Activated T-cell treated with anti-CD3 and anti-CD28 coated beads for 24 hours (primary cell): Measurements from ENCODE around the gene INHBB.

Experiments
- DNase-seq: peaks from one replicate; pipeline ENCODE4 v3.0.0-alpha.2; 2020; ENCODE audit warnings: low read depth

INHBB gene

GRCh38 chr2:120343100-120343432, 2.9 kb upstream of the INHBB start:
- DNase-seq: no peak

- DNase-seq: peak; percentile 35
These were observed 2.4 kb upstream of the INHBB start for GRCh38 chr2:120343433-120344105.

DNA sequence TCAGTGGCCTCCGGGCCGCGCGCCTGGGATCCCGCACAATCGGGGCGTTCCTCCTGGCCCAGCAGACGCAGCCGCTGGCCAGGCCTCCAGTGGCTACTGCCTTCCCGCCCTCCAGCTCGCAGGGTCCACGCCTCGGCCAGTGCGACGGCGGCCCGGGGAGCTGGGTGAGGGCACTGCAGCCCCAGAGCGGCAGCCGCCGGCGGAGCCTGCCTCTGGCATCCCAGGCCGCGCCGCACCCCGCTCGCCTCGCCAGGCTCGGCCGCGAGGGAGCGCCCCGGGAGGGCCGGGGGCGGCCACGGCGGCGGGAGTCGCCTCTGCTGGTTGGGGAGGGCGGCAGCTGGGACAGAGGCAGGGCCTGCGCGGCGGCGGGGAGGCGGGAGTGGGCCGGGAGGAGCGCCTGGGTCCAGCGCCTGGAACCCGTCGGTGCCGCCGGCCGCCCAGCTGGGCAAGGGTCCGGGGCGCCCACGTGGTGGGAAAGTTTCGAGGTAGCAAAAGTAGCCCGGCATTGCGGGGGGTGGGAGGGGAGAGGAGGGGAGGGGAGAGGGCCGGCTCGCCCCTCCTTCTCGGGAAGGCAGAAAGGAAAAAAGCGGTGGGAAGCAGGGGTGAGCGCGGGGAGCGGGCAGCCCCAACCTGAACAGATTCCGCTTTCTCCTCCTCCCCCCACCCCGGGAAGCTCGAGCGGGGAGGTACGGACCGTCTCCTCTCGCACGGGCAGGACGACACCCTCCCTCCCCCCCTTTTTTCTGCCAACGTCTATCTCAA, 1.5 kb upstream of the INHBB start:
- no peak for DNase-seq

GRCh38 chr2:120344976-120345581, 857 bp upstream of the INHBB start:
- DNase-seq: no peak

GRCh38 chr2:120345608-120346007, 328 bp upstream of the INHBB start:
- DNase-seq: no peak

DNA sequence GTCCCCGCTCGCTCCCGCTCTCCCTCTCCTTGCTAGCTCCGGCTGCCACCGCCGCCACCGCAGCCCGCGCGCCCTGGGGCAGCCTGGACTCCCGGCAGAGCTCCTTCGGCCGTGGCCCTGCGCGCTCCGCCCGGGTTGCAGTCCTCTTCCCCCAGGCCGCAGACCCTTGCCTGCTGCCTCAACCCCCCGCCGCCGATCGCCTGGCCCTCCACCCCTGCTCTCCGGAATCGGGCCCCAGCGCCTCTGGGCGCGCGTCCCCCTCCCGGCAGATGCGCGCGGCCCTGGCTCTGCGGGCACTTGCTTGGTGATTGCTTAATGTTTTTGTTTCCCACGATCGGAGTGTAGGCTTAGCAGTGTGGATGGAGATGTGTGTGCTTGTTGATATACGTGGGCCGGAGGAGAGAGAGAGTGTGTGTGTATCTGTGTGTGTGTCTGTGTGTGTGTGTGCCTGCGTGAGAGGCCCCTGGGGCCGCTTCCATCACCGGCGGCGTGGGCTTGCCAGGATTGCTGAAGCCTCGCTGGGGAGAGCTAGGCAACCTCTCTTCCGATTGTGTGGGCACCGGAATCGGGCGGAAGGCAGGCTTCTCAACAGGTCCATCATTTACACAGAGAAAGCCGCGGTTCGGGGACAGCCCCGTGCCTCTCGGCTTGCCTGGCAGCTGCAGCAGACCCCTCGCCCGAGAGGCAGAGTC, 877 bp downstream of the INHBB start:
- no peak for DNase-seq

DNA sequence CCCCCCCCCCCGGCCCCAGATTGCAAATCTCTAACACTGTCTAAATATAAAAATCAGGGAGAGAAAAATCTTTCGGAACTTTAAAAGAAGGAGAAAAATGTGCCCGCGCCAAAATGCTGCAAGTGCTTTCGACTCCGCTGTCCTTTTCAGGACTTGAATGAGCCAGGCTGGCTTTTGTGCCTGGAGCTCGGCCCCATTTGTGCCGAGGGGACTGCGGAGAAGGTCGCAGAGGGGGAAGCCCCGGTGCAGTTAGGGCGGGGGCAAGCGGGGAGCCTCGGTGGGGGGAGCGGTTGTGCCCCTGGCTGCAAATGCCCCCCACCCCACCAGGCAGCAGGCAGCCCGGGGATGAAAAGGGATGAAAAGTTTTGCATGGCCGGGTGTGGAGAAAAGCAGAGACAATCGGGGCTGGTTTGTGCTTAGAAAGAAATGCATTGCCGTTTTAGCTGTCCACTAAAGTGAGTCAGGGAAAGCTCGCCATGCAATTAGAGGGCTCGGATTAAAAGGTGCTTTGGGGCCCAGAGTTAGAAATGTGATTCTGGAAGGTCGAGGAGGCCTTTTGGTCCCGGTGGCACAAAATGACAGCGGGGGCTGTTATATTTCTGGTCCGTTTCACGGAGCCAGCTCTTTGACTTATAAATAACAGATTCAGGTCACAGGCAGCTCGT, 1.6 kb downstream of the INHBB start:
- DNase-seq: no peak

- DNase-seq: no peak
These were observed 2.3 kb downstream of the INHBB start for GRCh38 chr2:120348134-120348736.

DNA sequence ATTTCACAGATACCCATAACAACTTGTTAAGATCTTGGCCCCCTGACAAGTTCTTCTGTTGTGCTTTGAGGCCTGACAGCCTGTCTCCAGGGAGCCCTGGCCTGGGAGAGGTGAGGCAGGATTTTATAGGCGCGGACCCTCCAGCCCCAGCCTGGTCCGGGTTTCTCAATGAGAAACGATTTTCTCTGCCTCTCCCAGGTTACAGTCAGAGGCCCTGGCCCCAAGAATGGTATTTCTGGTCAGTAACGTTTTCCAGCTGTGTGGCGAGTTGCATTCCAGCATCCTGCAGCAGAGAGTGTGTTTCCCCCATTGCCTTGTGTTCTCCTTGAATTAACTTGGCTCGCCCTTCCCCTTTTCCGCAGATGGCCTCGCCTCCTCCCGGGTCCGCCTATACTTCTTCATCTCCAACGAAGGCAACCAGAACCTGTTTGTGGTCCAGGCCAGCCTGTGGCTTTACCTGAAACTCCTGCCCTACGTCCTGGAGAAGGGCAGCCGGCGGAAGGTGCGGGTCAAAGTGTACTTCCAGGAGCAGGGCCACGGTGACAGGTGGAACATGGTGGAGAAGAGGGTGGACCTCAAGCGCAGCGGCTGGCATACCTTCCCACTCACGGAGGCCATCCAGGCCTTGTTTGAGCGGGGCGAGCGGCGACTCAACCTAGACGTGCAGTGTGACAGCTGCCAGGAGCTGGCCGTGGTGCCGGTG, 3.0 kb downstream of the INHBB start:
- DNase-seq: no peak

GRCh38 chr2:120349440-120349921, 3.5 kb downstream of the INHBB start:
- DNase-seq: no peak

- no peak for DNase-seq
These were observed 4.1 kb downstream of the INHBB start for GRCh38 chr2:120350080-120350479.

- DNase-seq: no peak
These were observed 4.9 kb downstream of the INHBB start for GRCh38 chr2:120350801-120351320.

DNA sequence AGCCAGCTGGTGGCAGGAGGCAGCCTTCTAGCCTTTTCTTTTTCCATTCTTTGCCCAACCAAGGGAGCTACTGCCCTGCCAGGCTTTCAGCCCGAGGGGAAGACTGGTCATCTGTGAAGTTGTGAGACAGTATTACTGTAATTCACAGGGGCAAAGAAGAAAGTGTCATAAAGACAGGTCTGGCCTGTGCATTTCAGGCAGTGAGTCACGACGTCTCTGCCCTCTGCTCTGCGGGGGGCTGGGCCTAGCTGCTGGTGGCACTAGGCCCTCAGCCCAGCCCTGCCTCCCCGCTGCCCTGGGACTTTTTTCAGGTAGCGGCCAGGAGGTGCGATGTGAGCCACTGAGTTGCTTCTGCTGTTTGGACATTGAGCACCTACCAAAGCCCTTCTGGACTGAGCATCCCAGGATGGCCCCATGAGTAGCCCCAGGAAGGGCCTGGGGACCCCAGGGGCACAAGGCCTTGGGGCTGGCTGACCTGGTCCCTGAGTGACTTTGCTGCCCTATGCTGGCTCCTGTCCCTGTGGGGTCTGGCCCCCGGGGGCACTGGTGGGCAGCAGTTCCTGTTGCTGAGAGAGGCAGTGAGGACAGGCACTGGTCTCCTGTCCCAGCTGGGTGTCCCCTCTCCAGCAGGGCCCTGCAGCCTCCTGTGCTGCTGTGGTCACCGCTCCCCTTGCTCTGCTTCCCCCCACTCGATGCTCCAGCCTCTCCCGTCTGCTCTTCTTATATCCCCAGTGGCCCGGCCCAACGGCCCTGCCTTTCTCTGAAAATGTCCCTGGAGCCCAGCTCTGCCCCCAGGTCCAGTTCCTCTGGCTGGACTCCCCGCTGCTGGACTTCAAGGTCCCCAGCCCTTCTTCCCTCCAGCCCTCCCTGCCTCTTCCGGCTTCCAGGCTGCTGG, 7.0 kb downstream of the INHBB start:
- no peak for DNase-seq

DNA sequence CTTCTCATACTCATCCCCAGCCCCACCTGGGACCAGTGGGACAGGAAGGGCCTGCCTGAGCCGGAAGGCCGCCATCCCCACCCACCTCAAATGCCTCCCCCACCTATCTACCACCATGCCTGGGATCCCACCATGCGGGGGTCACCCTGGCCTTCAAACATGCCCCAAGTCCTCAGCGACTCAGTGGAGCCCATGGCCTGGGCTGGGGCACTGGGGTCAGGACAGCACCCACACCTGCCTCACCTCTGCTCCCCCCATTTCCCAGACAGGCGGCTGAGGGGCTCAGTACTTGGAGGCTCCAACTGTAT, 7.6 kb downstream of the INHBB start:
- DNase-seq: no peak

DNA sequence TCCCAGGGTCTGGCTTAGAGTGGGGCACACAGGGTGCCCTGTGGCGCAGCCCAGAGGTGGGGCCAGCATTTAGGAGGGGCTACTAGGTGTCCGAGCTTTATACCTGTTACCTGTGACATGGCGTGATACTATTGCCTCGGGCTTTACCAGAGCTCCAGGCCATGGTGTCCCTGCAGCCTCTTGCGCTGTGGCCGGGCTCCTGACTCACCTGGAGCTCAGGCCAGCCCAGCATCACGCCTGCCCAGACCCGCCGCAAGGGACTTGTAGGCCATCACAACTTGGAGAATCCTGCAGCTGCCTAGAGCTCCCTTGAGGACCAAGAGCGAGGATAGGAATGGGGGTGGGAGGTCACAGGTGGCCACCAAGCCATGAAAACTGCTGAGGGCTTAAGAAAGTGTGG, 8.0 kb downstream of the INHBB start:
- DNase-seq: no peak

DNA sequence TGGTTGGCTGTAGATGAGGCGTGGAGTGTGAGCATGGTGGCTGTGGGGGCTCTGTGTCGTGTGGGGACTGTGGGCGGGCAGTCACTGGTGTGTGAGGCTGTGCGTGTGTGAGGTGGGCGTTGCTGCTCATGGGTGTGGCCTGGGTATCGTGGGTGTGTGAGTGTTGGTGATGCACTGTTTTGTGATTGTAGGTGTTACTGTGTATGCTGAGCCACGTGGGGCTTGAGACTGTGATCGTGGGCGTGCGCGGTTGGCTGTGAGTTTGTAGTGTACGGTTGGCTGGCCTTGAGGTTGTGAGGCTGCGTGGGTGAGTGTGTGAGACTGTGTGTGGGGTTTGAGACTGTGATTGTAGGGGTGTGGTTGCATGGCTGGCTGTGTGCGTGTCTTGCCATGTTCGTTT, 8.5 kb downstream of the INHBB start:
- DNase-seq: no peak

DNA sequence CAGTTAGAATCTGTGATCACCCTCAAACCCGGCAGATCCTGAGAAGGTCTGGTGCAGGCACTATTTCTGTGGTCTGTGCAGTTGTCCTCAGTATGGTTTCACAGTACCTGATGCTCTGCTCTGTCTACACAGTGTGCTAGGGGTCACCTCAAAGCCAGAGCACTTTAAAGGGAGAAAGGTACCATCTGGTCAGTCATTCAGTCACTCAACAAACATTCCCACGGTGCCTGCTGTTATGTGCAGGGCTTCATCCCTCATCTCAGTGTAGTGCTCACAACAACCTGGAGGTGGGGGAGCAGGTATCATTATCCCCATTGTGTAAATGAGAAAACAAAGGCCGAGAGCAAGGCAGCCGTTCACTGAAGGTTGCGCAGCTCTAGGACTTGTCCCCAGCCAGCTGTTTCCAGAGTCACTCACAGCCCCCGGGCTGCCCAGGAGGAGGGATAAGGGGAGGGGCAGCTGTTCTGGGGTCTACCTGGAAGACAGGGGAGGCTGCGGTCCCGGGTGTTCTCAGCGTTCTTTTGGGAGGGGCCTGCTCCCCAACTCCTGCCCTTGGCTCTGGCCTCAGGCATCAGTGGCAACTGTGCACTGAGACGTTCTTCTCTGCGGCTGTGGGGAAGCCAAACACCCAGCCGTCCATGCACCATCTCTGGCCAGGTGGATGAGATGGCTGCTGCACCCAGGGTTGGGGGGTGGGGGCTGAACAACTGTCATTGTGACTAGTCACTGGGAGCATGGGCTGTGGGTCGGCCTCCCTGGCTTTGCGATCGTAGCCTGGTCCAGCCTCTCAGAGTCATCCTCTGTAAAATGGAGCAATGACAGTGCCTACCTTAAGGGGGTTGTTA, 9.2 kb downstream of the INHBB start:
- DNase-seq: no peak

GRCh38 chr2:120355780-120356266, 9.9 kb downstream of the INHBB start:
- DNase-seq: no peak

GRCh38 chr2:120357768-120358167, 11.8 kb downstream of the INHBB start:
- DNase-seq: no peak
